Tibial nerve (tissue), 4 donors: ENCODE measurements around the gene OGDH. TPM values are rescaled to one million over a fixed set of nuclear protein-coding genes. Genes with fewer than 3 reads are reported as not detected.

ENCODE experiments used
- DNase-seq, 2 donors: peaks; one replicate each; pipeline ENCODE4 v3.0.0-alpha.2; 2019; ENCODE audit warnings: low spot score in 2 of 2
- H3K27ac ChIP-seq, 4 donors: fragments of 200-600 bp; sonication (generic) in 3 of 4; one replicate each; pipeline ENCODE4 v1.5.1; 2017 to 2019; ENCODE audit warnings: mild to moderate bottlenecking in 1 of 4
- H3K27me3 ChIP-seq, 2 donors: fragments of 200-600 bp; sonication (generic) in 1 of 2; one replicate each; pipeline versions ENCODE4 v1.5.1 to v1.6.0; 2017 to 2019
- H3K36me3 ChIP-seq, 3 donors: fragments of 200-600 bp; sonication (generic); one replicate each; pipeline ENCODE4 v1.5.1; 2018 to 2019
- H3K4me1 ChIP-seq, 4 donors: fragments of 200-600 bp; sonication (generic) in 3 of 4; one replicate each; pipeline ENCODE4 v1.5.1; 2017 to 2019
- H3K4me3 ChIP-seq, 4 donors: fragments of 200-600 bp; sonication (generic) in 3 of 4; one replicate each; pipeline ENCODE4 v1.5.1; 2017 to 2019; ENCODE audit warnings: mild to moderate bottlenecking in 1 of 4, moderate library complexity in 1 of 4
- H3K9me3 ChIP-seq, 4 donors: fragments of 200-600 bp; sonication (generic) in 3 of 4; one replicate each; pipeline ENCODE4 v1.5.1; 2017 to 2019
- CTCF ChIP-seq, 5 experiments: fragments of 200-600 bp in 3 of 5; fragments of 450-650 bp in 2 of 5; sonication (generic) in 3 of 5; IDR thresholded peaks; one replicate each; pipeline ENCODE4 v1.5.1; 2016 to 2019; ENCODE audit warnings: antibody characterized with exemption in 5 of 5, mild to moderate bottlenecking in 3 of 5, moderate library complexity in 2 of 5
- EP300 ChIP-seq, 2 donors: sonication (generic); formaldehyde crosslinking; IDR thresholded peaks; one replicate each; pipeline ENCODE4 v1.6.1; 2017; ENCODE audit warnings: antibody characterized with exemption in 2 of 2, mild to moderate bottlenecking in 1 of 2
- POLR2A ChIP-seq, 2 donors: fragments of 450-650 bp; IDR thresholded peaks; one replicate each; pipeline ENCODE4 v1.6.1; 2017; ENCODE audit warnings: antibody characterized with exemption in 2 of 2, mild to moderate bottlenecking in 2 of 2, moderate library complexity in 2 of 2
- WGBS, 2 donors: methylation state at CpG; one replicate each; pipeline ENCODE4 v1.1.5; 2018; 5-methylcytosine and 5-hydroxymethylcytosine counted together
- total RNA-seq, 4 donors: library from RNA; depleted of rRNA; stranded (reverse); fragments of >200 nt; gene quantifications; one replicate each; pipeline ENCODE4 v1.1.0, GENCODE V29; 2016

Gene OGDH
- total RNA-seq, 4 donors from 2014 or later: 66.8 to 76.5 (median 70.1) TPM

DNA sequence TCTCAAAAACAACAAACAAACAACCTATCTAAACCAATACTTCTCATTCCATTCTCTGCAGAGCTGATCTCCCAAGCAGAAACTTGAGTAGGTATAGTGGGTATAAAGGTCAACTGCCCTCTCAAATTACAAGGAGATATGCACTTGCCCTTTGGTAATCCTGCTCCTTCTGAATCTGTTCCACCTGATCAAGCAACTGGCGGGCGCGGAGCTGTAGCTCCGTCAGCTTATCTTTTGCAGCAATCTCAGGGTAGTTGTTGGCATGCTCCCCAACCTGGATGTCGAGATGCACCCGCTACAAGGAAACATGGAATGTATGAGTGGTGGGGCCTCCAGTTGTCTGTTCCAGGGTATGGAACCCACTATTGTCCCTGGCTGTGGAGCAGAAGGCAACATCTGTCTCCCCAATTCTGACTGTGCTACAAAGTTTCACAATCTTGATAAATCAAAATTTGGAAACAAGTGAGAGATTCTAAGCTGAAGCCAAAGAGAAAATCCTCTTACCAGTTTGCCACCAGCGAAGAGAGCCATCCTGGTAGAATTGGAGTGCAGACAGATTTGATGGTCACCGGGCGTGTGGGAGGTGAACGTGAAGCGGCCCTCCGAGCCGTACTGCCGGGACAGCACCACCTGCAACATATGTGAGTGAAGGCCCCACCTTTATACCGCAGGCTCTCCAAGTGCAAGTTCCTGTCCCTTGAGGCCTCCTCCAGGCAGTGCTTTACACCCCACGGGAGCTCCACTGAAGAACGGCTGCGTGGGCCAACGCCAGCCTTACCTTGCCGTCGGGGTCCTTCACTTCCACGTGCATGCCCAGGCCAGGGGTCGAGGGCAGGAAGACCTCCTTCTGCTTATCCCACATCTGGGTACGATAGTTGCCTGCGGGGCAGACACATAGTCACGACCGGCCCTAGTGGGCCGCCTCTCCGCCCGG, 25.2 kb upstream of the OGDH start:
- Histone ChIP-seq H3K9me3 (no peaks in the 10 kb centered on the region), H3K27ac (peak overlapping the region; percentile 83 to 100 (median 98)), H3K4me3 (peak overlapping the region; percentile 71 to 100 (median 90)), H3K4me1 (peaks cover 3 to 27% (median 15%) of the 10 kb centered on the region in 4 donors), H3K27me3 (no peaks in the 10 kb centered on the region), H3K36me3 (peaks cover 0 to 48% (median 0%) of the 10 kb centered on the region in 3 donors)
- no peak for DNase-seq
- 23 to 24% methylated on average over 21 to 22 of the region's 30 CpGs for WGBS, 2 donors
- TF ChIP-seq CTCF (IDR thresholded peaks at IDR 0.05): no peak
- TF ChIP-seq POLR2A (IDR thresholded peaks at IDR 0.05): no peak
- no peak for TF ChIP-seq EP300 (IDR thresholded peaks at IDR 0.05)

DNA sequence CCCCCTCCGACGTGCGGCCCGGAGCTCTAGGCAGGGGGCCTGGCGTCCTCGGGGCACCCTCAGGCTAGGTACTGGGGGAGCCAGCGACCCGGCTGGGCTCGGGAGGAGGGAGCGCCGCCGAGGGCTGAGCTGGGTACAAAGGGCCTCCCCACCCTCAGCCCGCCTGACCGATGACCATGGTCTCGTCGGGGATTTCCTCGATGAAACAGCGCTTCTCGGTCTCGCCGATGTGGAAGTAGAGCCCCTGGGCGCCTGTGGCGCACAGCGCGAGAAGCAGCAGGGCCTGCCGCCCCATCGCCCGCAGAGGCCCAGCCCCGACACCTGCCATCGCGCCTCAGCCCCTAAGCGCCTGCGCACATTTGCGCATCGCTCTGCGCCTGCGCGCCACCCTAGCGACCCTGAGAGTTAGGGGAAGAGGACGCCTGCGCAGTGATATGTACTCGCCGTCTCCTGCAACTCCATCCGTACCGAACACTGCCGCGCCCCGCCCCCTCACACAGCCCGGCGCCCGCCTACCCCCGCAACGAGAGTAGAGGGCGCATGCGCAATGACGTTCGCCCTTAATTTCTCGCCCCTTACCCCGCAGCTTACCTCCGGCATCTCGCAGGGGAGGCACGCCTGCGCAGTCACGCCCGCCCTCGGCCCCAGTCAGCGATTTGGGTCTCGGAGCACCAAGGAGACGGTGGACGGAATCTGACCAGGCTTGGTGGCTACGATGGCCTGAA, 24.4 kb upstream of the OGDH start, which contains the start of gene TMED4:
TMED4 (minus strand) TSS at position 353 of the 725 bp plus-strand sequence; CDS start at position 328, 25 bp downstream.
- WGBS, 2 donors: 0% methylated on average over 38 to 68 of the region's 71 CpGs
- H3K4me3 ChIP-seq: peak within 1 kb of the TSS; percentile 71 to 100 (median 90)
- peaks cover 3 to 27% (median 15%) of the 10 kb centered on the region in 4 donors for H3K4me1 ChIP-seq
- DNase-seq: peak; percentile 99
- no peaks in the 10 kb centered on the region for H3K27me3 ChIP-seq
- peaks cover 0 to 40% (median 0%) of the 10 kb centered on the region in 3 donors for H3K36me3 ChIP-seq
- H3K9me3 ChIP-seq: no peaks in the 10 kb centered on the region
- TF ChIP-seq EP300 (IDR thresholded peaks at IDR 0.05): peak; percentile 76 to 96
- peak; percentile 64 to 85 for TF ChIP-seq POLR2A (IDR thresholded peaks at IDR 0.05)
- no peak for TF ChIP-seq CTCF (IDR thresholded peaks at IDR 0.05)
- peak within 1 kb of the TSS; percentile 83 to 100 (median 98) for H3K27ac ChIP-seq

GRCh38 chr7:44583146-44583865, 23.1 kb upstream of the OGDH start:
- Histone ChIP-seq H3K36me3 (peaks cover 0 to 29% (median 0%) of the 10 kb centered on the region in 3 donors), H3K4me1 (peaks cover 3 to 33% (median 15%) of the 10 kb centered on the region in 4 donors), H3K4me3 (peak overlapping the region; percentile 71 to 100 (median 90)), H3K9me3 (no peaks in the 10 kb centered on the region), H3K27ac (peak overlapping the region; percentile 83 to 100 (median 98)), H3K27me3 (no peaks in the 10 kb centered on the region)
- TF ChIP-seq EP300 (IDR thresholded peaks at IDR 0.05): no peak
- TF ChIP-seq POLR2A (IDR thresholded peaks at IDR 0.05): no peak
- no peak for TF ChIP-seq CTCF (IDR thresholded peaks at IDR 0.05)
- 89 to 92% methylated on average over 13 of the region's 13 CpGs for WGBS, 2 donors
- DNase-seq: no peak

GRCh38 chr7:44587843-44588711, 18.4 kb upstream of the OGDH start:
- Histone ChIP-seq H3K27me3 (no peaks in the 10 kb centered on the region), H3K4me3 (no peak overlapping the region), H3K27ac (no peak overlapping the region), H3K9me3 (no peaks in the 10 kb centered on the region), H3K36me3 (no peaks in the 10 kb centered on the region), H3K4me1 (peaks cover 0 to 7% (median 0%) of the 10 kb centered on the region in 4 donors)
- WGBS, 2 donors: 25 to 26% methylated on average over 6 of the region's 6 CpGs
- TF ChIP-seq CTCF (IDR thresholded peaks at IDR 0.05): peak; percentile 39 to 59 (median 49)
- no peak for TF ChIP-seq EP300 (IDR thresholded peaks at IDR 0.05)
- DNase-seq: peak in 1 of 2 donors; percentile 82
